ENCODE measurements around the gene PDCD2L. TPM values are rescaled to one million over a fixed set of nuclear protein-coding genes. Genes with fewer than 3 reads are reported as not detected.

The PDCD2L gene
- total RNA-seq: 4.9 and 7.0 TPM in 2 replicates

GRCh38 chr19:34404109-34404909, at the start of gene PDCD2L:
PDCD2L (plus strand) TSS chr19:34404399; CDS start chr19:34404431, 32 bp downstream.

GRCh38 chr19:34364830-34365462, 39.3 kb upstream of the PDCD2L start, which contains the start of gene GPI:
GPI (plus strand) TSS chr19:34365196; CDS start chr19:34365267, 71 bp downstream.

Other genes starting within 250 kb of the PDCD2L start
- gene LSM14A, start 231.9 kb upstream of the PDCD2L start, total RNA-seq: 113 and 121 TPM in 2 replicates
- gene GARRE1, start 149.8 kb upstream of the PDCD2L start, total RNA-seq: 16.2 and 20.1 TPM in 2 replicates
- gene GPI, start 39.2 kb upstream of the PDCD2L start, total RNA-seq: 411 and 466 TPM in 2 replicates
- gene UBA2, start 24.0 kb downstream of the PDCD2L start, total RNA-seq: 150 and 161 TPM in 2 replicates
- gene WTIP, start 77.4 kb downstream of the PDCD2L start, total RNA-seq: 53.9 and 58.2 TPM in 2 replicates

All from smooth muscle cell of the pulmonary artery (primary cell).